Measurements from ENCODE around the gene IRF4.
"Not testable (repeated sequence)": the region's sequence is repeated elsewhere in the genome, so short reads cannot be mapped to it uniquely, and the experiment has no call there.

- TF ChIP-seq POLR2A (IDR thresholded peaks at IDR 0.05); CTCF (IDR thresholded peaks at IDR 0.05 in 8 of 11, conservative IDR thresholded peaks at IDR 0.05 in 3 of 11): not testable (repeated sequence)
These were observed 19.7 kb upstream of the IRF4 start for GRCh38 chr6:371851-372250.
